ENCODE measurements around the gene RNGTT.
A peak's percentile ranks its signal among the peaks of the same experiment; 100 is the strongest.
"Not testable (repeated sequence)": the region's sequence is repeated elsewhere in the genome, so short reads cannot be mapped to it uniquely, and the experiment has no call there.

RNGTT gene

GRCh38 chr6:88963139-88964090 lies at the start of gene RNGTT:
Gene RNGTT, minus strand, starts transcription at chr6:88963618. Its CDS starts 209 bp downstream, at chr6:88963409.
- DNase-seq, result peak; percentile 75

- no peak for DNase-seq
Observed at GRCh38 chr6:89011436-89011835, 48.0 kb upstream of the RNGTT start.

- no peak for DNase-seq
Observed at GRCh38 chr6:89010825-89011224, 47.4 kb upstream of the RNGTT start.

- no peak for DNase-seq
Observed at GRCh38 chr6:89009624-89010059, 46.2 kb upstream of the RNGTT start.

- no peak for DNase-seq
Observed at GRCh38 chr6:89008815-89009374, 45.5 kb upstream of the RNGTT start.

GRCh38 chr6:89008001-89008814 lies 44.8 kb upstream of the RNGTT start:
- no peak for DNase-seq

GRCh38 chr6:89007209-89008000 lies 44.0 kb upstream of the RNGTT start:
- no peak for DNase-seq

GRCh38 chr6:89002523-89002922 lies 39.1 kb upstream of the RNGTT start:
- no peak for DNase-seq

- DNase-seq, result no peak
Observed at GRCh38 chr6:88997327-88997726, 33.9 kb upstream of the RNGTT start.

- DNase-seq, result no peak
Observed at GRCh38 chr6:88992741-88993552, 29.5 kb upstream of the RNGTT start.

GRCh38 chr6:88989215-88989614 lies 25.8 kb upstream of the RNGTT start:
- DNase-seq, result no peak

- DNase-seq, result no peak
Observed at GRCh38 chr6:88987922-88988321, 24.5 kb upstream of the RNGTT start.

- no peak for DNase-seq
Observed at GRCh38 chr6:88985901-88986300, 22.5 kb upstream of the RNGTT start.

- DNase-seq, result no peak
Observed at GRCh38 chr6:88984606-88985005, 21.2 kb upstream of the RNGTT start.

GRCh38 chr6:88984152-88984551 lies 20.7 kb upstream of the RNGTT start:
- no peak for DNase-seq

- no peak for DNase-seq
Observed at GRCh38 chr6:88983532-88983931, 20.1 kb upstream of the RNGTT start.

GRCh38 chr6:88983129-88983528 lies 19.7 kb upstream of the RNGTT start:
- DNase-seq, result not testable (repeated sequence)

- DNase-seq, result no peak
Observed at GRCh38 chr6:88982720-88983119, 19.3 kb upstream of the RNGTT start.

- no peak for DNase-seq
Observed at GRCh38 chr6:88975369-88975768, 12.0 kb upstream of the RNGTT start.

- DNase-seq, result no peak
Observed at GRCh38 chr6:88972504-88973423, 9.3 kb upstream of the RNGTT start.

- DNase-seq, result no peak
Observed at GRCh38 chr6:88970301-88970700, 6.9 kb upstream of the RNGTT start.
